Activated CD8-positive, alpha-beta memory T cell treated with anti-CD3 and anti-CD28 coated beads, Interleukin-2, amount 10 ng/mL, durations not matched to agents 7 days and 5 days (primary cell): ENCODE results near the gene DPH1. TPM values are rescaled to one million over a fixed set of nuclear protein-coding genes. Genes with fewer than 3 reads are reported as not detected.

Experiments
- ATAC-seq: fragments of 150-1000 bp; cut with Tn5 transposase; one replicate; pipeline ENCODE4 v1.10.0; 2021; ENCODE audit warnings: moderate library complexity
- CTCF ChIA-PET: fragments of 350-600 bp; sonication (Branson Sonifier 250); formaldehyde crosslinking; loops from one replicate; lab custom pipeline; 2021; ENCODE audit warnings: antibody characterized with exemption; lab: Charles Lee
- DNase-seq: peaks from one replicate; pipeline ENCODE4 v3.0.0-alpha.2; 2020
- H3K27ac Mint-ChIP-seq: one replicate; pipeline ENCODE4 v1.8.0; 2021; ENCODE audit warnings: mild to moderate bottlenecking, mixed read lengths
- H3K27me3 Mint-ChIP-seq: one replicate; pipeline ENCODE4 v1.8.0; 2021; ENCODE audit warnings: mixed read lengths
- H3K36me3 Mint-ChIP-seq: one replicate; pipeline ENCODE4 v1.8.0; 2021; ENCODE audit warnings: mild to moderate bottlenecking, mixed read lengths
- H3K4me1 Mint-ChIP-seq: one replicate; pipeline ENCODE4 v1.8.0; 2021; ENCODE audit warnings: mixed read lengths
- H3K4me3 Mint-ChIP-seq: one replicate; pipeline ENCODE4 v1.8.0; 2021; ENCODE audit warnings: mild to moderate bottlenecking, moderate library complexity, mixed read lengths
- H3K9me3 Mint-ChIP-seq: one replicate; pipeline ENCODE4 v1.8.0; 2022; ENCODE audit warnings: low read depth, mixed read lengths
- total RNA-seq, 2 experiments: library from RNA; stranded (reverse); gene quantifications; one replicate each; pipeline ENCODE4 v1.2.3, GENCODE V29; 2021

Gene DPH1
- total RNA-seq, 2 experiments from 2014 or later = 29.2 to 37.5 TPM

DNA sequence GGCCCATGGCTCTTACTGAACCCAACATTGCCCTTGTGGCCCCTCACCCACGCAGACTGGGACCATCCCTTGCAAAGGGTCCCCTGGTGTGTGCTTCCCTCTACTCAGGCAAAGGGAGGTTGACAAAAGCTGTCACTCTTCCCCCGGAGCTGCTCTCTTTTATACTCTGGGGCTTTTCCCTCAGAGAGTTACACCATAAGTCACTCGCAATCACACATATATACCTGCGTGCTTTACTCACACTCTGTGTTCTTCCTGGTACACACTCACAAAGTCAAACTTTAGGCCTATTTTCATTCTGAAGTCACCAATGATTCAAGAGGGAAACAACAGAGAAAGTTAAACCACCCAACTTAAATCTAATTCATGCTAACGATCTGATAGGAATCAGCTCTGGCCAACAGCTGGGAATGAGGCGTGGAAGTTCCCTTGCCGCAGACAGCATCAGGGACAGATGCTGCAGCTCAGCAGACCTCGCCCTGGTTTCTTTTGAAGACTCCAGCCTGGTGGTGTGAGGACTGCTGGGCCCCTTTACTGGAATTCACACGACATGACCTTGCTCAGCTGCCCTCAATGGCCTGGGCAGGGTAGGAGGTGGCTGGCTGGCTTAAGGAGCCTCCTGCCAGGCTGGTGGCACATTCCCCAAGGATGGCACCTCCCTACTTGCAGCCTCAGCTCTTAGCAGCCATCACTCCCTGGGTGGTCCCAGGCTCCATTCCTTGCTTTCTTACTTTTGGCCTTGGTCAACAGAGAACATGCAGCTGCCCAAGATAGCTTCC, 52.2 kb downstream of the DPH1 start:
- peaks cover 25% of the 10 kb centered on the region for H3K36me3 Mint-ChIP-seq

DNA sequence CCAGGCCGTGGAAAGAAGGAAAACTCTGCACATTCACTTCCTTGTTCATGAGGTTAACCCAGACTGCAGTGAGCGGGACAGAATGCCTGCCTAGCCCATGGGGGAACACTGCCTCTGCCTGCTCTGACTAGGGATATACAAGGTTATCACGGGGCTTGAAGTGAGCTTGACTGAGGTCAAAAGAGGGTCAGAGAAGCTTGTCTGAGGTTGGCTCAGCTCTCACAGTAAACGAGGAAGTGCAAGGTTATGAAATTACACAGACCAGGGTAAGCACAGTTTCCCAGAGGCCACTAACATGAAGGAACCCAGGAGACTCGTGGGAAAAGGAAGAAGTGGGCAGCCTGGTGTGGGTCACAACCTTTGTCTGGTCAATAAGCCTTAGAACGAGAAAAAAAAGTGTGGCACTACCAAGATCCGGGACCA, 53.7 kb downstream of the DPH1 start:
- H3K36me3 Mint-ChIP-seq = peaks cover 19% of the 10 kb centered on the region
- H3K4me1 Mint-ChIP-seq = peaks cover 81% of the 10 kb centered on the region
- peak overlapping the region; percentile 64 for H3K27ac Mint-ChIP-seq
- ATAC-seq = peak; percentile 37
- H3K9me3 Mint-ChIP-seq = no peaks in the 10 kb centered on the region
- H3K4me3 Mint-ChIP-seq = no peak overlapping the region
- no peaks in the 10 kb centered on the region for H3K27me3 Mint-ChIP-seq
- DNase-seq = peak; percentile 63
- CTCF ChIA-PET = interaction anchor here (1.8 to 12.2 kb wide), 5 partner anchors 16 to 176 kb away, joined by 6 to 198 read pairs (median 22); partner anchors contain the start of gene HIC1

More for the DNA sequence above, 52.2 kb downstream of the DPH1 start:
- no peaks in the 10 kb centered on the region for H3K9me3 Mint-ChIP-seq
- no peaks in the 10 kb centered on the region for H3K27me3 Mint-ChIP-seq
- DNase-seq = no peak
- H3K4me1 Mint-ChIP-seq = peaks cover 69% of the 10 kb centered on the region
- peak overlapping the region; percentile 77 for H3K27ac Mint-ChIP-seq
- ATAC-seq = peak; percentile 9
- H3K4me3 Mint-ChIP-seq = peak overlapping the region; percentile 2
- CTCF ChIA-PET = interaction anchor here (0.7 to 12.2 kb wide), 10 partner anchors 8 to 201 kb away, joined by 3 to 198 read pairs (median 6); partner anchors contain the start of gene HIC1

DNA sequence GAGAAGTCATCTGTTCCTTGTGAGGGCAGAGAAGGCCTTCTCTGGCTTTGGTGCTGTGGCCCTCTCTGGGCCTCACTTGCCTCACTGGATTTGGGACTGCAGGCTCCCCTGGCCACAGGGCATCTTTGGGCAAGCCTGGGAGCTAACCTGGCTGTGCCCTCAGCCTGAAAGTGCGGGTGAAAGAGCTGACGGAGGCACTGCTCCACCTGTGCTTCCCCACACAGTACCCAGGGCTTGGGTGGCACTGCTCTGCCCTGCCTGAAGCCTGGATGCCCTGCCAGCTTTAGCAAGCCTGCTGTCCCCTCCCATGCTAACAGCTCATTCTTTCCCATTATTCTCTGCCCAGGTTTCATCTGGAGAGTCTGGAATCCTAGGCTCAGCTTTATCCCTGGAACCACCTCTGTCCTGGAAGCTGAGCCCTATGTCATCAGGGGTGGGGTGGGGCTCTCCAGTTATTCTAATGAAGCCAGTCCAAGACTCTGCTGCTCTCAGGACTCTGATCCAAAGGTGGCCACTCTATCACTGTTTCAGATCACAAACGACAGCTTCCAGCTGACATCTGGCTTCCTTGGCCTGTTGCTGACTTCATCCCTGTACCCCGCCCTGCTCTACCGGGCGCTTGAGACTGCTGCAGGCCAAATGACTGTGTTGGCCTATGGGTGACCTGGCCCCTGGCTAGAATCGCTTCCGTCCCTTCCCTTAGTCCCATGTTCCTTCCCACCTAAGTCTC, 54.2 kb downstream of the DPH1 start:
- Mint-ChIP-seq H3K9me3 (no peaks in the 10 kb centered on the region), H3K27ac (peak overlapping the region; percentile 64), H3K27me3 (no peaks in the 10 kb centered on the region), H3K36me3 (peaks cover 16% of the 10 kb centered on the region), H3K4me1 (peaks cover 86% of the 10 kb centered on the region), H3K4me3 (no peak overlapping the region)
- ATAC-seq (no peak), DNase-seq (no peak)
- CTCF ChIA-PET = interaction anchor here (3.8 to 12.2 kb wide), 3 partner anchors 16 to 161 kb away, joined by 22 to 198 read pairs (median 96); partner anchors contain the start of gene HIC1

DNA sequence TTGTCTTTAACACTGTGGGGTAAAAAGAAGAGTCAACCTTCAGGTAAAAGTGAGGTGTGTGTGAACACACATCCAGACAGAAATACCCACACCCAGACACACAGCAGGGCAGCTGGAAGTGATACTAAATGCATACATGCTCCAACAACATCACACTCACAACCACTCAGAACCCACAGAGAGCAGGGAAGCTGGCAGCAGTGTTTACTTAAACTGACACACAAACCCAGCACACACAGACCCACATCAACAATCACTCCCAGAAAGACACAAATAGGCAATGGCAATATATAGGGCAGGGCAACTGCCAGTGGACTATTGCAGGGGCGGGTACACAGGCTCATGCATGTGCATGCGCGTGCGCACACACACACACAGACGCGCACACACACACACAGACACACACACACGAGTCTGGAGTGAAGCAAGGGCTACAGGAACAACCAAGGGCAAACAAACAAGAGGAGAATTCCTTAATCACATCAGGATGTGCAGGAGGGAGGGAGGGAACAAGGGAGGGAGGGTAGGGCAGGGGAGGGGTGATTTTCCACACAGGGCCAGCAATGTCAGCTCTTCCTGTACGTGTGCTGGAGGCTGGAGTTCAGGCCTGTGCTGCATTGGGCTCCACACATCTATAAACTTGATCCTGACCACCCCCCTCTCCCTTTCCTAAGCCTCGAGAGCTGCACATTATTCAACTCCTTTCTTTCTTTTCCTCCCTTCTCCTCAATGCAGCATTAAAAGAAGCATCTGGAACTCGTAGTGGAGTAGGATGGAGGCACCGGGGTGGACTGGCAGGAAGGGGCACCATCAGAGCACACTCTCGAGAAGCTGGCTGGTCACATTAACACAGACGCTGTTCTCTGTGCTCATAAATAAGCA, 55.1 kb downstream of the DPH1 start:
- peaks cover 14% of the 10 kb centered on the region for H3K36me3 Mint-ChIP-seq
- H3K4me1 Mint-ChIP-seq = peaks cover 89% of the 10 kb centered on the region
- peak overlapping the region; percentile 9 for H3K27ac Mint-ChIP-seq
- no peaks in the 10 kb centered on the region for H3K27me3 Mint-ChIP-seq
- CTCF ChIA-PET = interaction anchor here (0.9 to 12.2 kb wide), 5 partner anchors 17 to 160 kb away, joined by 3 to 198 read pairs (median 22); partner anchors contain the start of gene HIC1
- no peak for DNase-seq
- no peak for ATAC-seq
- no peak overlapping the region for H3K4me3 Mint-ChIP-seq
- H3K9me3 Mint-ChIP-seq = no peaks in the 10 kb centered on the region

DNA sequence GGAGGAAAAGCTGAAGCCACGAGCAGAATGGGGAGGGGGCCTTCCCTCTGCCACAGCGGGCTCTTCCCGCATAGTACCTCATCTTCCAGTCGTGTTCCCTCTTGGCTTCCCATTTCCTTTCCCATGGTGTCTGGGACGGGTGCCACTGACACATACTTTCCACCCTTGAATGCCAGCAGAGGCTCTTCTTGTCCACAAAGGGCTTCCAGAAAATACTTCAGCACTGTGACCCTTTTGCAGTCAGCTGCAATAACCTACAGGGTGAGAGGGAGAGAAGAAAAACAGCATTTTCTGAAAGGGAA, 55.6 kb downstream of the DPH1 start:
- peaks cover 94% of the 10 kb centered on the region for H3K4me1 Mint-ChIP-seq
- H3K9me3 Mint-ChIP-seq = no peaks in the 10 kb centered on the region
- peaks cover 12% of the 10 kb centered on the region for H3K36me3 Mint-ChIP-seq
- CTCF ChIA-PET = interaction anchor here (0.8 to 12.2 kb wide), 6 partner anchors 18 to 181 kb away, joined by 3 to 198 read pairs (median 6); partner anchors contain the start of gene HIC1
- DNase-seq (no peak), ATAC-seq (no peak)
- no peak overlapping the region for H3K4me3 Mint-ChIP-seq
- no peaks in the 10 kb centered on the region for H3K27me3 Mint-ChIP-seq
- peak overlapping the region; percentile 63 for H3K27ac Mint-ChIP-seq

DNA sequence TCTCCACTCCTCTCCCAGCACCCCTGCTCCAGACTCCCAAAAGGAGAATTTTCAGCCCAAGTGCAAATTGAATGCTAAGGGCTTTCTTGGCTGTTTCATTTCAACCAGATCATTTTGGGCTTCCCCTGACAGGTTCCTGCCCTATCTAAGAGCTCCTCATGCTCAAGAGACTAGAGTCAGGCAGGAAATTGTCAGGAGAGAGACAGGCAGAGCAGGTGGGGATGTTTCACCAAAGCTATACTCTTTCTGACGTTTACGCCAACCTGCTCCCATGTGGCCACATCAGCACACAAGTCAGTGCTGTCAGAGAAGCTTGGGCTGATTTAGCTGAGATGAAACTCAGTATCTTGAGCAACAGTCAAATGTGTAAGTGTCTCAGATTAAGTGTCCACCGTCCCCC, 56.4 kb downstream of the DPH1 start:
- Mint-ChIP-seq H3K36me3 (peaks cover 13% of the 10 kb centered on the region), H3K27me3 (no peaks in the 10 kb centered on the region), H3K4me1 (peaks cover 95% of the 10 kb centered on the region), H3K9me3 (no peaks in the 10 kb centered on the region), H3K4me3 (no peak overlapping the region), H3K27ac (peak overlapping the region; percentile 63)
- CTCF ChIA-PET = interaction anchor here (0.8 to 12.2 kb wide), 8 partner anchors 18 to 180 kb away, joined by 3 to 198 read pairs (median 6); partner anchors contain the start of gene HIC1
- ATAC-seq = no peak
- DNase-seq = no peak

DNA sequence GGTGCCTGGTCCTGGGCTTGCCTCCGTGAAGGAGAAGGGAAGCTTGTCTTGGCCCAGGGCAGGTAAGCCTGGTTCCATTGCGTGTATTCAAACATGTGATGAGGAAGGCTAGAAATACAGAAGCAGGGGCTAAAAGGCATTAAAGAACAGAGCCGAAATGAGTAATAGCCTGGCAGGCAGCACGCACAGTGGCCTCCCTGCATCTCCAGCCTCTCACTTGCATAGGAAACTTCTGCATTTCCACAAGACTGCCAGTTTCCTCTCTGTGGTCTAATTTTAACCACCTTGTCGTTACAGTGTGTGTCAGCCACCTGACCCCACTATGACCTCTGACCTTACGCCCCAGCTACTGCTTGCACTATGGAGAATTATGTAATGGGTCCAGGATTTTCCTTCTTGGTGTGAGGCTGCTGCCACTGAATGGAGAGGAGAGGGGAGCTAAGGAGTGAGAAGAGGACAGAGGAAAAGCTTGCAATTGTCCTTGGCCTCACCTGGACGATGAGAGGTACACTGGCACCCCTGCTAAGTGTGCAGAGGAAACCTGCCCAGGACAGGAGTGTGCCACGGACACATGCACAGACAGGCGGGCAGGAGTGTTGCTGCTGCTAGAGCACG, 57.8 kb downstream of the DPH1 start:
- Mint-ChIP-seq H3K36me3 (peaks cover 14% of the 10 kb centered on the region), H3K4me1 (peaks cover 91% of the 10 kb centered on the region), H3K27ac (peak overlapping the region; percentile 72), H3K4me3 (peak overlapping the region; percentile 16), H3K9me3 (no peaks in the 10 kb centered on the region), H3K27me3 (no peaks in the 10 kb centered on the region)
- DNase-seq (peak; percentile 88), ATAC-seq (peak; percentile 53)
- CTCF ChIA-PET = interaction anchor here (0.6 to 12.2 kb wide), 11 partner anchors 11 to 416 kb away, joined by 3 to 198 read pairs (median 6); partner anchors contain the start of gene HIC1

DNA sequence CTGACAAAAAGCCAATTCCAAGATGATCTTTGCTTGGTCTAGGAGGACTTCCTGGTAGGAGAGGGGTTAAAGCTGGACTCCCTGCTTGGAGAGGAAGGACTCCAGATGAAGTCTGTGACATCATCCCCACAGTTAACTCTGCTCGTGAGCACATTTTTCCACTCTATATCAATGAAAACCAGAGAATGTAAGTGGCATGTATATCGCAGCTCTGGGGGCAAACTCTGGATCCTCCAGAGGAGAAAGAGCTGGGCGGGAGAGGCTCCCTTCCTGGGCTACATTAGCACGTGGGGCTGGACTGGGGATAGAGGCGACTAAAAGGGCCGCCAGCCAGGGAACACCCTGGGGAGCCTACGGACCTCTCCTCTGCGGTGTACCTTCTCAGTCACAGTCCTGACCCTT, 59.1 kb downstream of the DPH1 start:
- Mint-ChIP-seq H3K4me1 (peaks cover 83% of the 10 kb centered on the region), H3K36me3 (peaks cover 14% of the 10 kb centered on the region), H3K27ac (peak overlapping the region; percentile 99), H3K4me3 (peak overlapping the region; percentile 91), H3K9me3 (no peaks in the 10 kb centered on the region), H3K27me3 (no peaks in the 10 kb centered on the region)
- DNase-seq (peak; percentile 53), ATAC-seq (peak; percentile 31)
- CTCF ChIA-PET = interaction anchor here (0.7 to 12.2 kb wide), 13 partner anchors 21 to 215 kb away, joined by 3 to 198 read pairs (median 5); partner anchors contain the start of genes HIC1, SMG6 and SRR

DNA sequence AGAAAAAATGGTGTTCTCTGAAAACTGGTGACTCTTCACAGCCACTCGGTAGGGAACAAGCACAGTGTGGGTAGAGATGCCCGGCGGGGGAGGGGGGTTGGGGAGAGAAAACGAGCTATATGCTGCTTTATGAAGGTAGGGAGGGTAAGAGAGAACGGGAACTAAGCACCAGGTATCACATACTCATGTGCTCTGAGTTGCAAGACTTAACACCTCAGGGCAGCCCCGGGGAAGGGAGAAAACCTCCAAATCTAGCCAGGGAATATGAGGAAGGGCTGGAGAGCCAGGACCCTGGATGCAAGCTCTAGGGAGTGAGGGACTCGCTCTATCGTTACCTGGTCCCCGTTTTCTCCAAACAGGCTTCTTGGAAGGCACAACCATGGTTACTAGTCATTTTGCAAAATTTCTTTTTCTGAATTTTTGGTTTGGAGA, 60.3 kb downstream of the DPH1 start:
- Mint-ChIP-seq H3K4me1 (peaks cover 75% of the 10 kb centered on the region), H3K4me3 (peak overlapping the region; percentile 91), H3K36me3 (peaks cover 8% of the 10 kb centered on the region), H3K9me3 (no peaks in the 10 kb centered on the region), H3K27ac (peak overlapping the region; percentile 99), H3K27me3 (no peaks in the 10 kb centered on the region)
- CTCF ChIA-PET = interaction anchor here (1.0 to 12.2 kb wide), 11 partner anchors 9 to 214 kb away, joined by 3 to 198 read pairs (median 5); partner anchors contain the start of genes HIC1, SMG6 and SRR
- ATAC-seq (no peak), DNase-seq (no peak)

DNA sequence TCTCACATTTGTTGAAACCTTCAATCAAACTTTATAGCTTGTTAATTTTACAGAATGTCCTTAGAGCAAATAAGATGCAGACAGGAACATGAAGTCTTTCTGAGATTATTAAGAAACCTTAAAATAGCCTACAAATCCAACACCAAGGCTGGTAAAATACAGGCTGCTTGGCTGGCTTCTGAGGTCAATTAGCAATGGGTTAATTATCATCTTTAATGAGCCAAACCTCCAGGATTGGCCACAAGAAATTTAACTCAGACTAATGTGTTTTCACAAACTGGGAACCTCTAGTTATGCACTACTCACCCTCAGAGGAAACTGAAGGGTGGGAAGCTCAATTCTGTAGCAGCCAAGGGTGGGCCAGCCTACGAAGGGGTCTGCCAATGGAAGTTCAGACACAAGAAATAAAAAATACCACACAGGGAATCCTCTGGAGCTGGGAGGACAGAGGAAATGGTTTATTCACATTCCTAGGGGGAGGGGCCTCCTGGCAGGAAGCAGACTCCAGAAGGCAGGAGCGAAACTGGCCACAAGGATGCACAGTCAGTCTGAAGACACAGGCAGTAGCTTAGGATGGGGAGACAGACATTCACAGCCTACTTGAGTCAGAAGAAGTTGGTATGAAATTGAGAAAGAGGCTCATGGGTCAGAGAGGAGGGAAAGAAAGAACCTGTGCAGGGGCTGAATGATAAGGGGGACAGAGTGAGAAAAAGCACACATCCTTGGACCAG, 61.0 kb downstream of the DPH1 start:
- CTCF ChIA-PET = interaction anchor here (0.6 to 12.2 kb wide), 10 partner anchors 9 to 1297 kb away, joined by 3 to 198 read pairs (median 5); partner anchors contain the start of gene HIC1
- peak overlapping the region; percentile 99 for H3K27ac Mint-ChIP-seq
- H3K4me3 Mint-ChIP-seq = peak overlapping the region; percentile 91
- H3K9me3 Mint-ChIP-seq = no peaks in the 10 kb centered on the region
- H3K4me1 Mint-ChIP-seq = peaks cover 67% of the 10 kb centered on the region
- ATAC-seq (no peak), DNase-seq (no peak)
- H3K27me3 Mint-ChIP-seq = no peaks in the 10 kb centered on the region
- peaks cover 8% of the 10 kb centered on the region for H3K36me3 Mint-ChIP-seq

DNA sequence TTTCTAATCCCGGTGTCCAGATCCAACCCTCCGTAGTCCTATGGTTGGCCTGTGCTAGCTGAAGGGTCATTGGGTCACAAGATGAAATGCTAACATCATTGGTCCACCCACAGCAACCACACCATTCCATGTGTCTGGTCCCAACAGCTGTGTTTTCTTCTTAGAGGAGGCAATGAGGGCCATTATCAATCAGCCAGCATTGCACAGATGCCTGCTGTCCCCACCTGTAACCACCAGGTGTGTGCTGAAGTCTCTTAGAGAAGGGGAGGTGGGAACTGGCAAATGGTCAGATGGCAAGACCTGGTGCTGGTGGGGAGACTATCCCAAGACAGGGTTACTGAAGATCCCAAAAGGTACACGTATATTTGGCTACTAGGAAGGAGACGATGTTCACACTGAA, 62.3 kb downstream of the DPH1 start:
- H3K27me3 Mint-ChIP-seq = no peaks in the 10 kb centered on the region
- H3K4me3 Mint-ChIP-seq = no peak overlapping the region
- peaks cover 8% of the 10 kb centered on the region for H3K36me3 Mint-ChIP-seq
- ATAC-seq (no peak), DNase-seq (no peak)
- peaks cover 54% of the 10 kb centered on the region for H3K4me1 Mint-ChIP-seq
- H3K27ac Mint-ChIP-seq = peak overlapping the region; percentile 35
- CTCF ChIA-PET = interaction anchor here (1.1 to 1.6 kb wide), 2 partner anchors 34 to 97 kb away, joined by 3 read pairs; no protein-coding TSS in a partner anchor
- no peaks in the 10 kb centered on the region for H3K9me3 Mint-ChIP-seq
